GM19035 (cell line): Measurements from ENCODE around the gene TP73.
"Not testable (repeated sequence)": the region's sequence is repeated elsewhere in the genome, so short reads cannot be mapped to it uniquely, and the experiment has no call there.

Experiments
- ATAC-seq: cut with Tn5 transposase; IDR thresholded peaks from one replicate; pipeline ENCODE4 v1.9.1; 2021; ENCODE audit not compliant: unreplicated experiment

The TP73 gene

DNA sequence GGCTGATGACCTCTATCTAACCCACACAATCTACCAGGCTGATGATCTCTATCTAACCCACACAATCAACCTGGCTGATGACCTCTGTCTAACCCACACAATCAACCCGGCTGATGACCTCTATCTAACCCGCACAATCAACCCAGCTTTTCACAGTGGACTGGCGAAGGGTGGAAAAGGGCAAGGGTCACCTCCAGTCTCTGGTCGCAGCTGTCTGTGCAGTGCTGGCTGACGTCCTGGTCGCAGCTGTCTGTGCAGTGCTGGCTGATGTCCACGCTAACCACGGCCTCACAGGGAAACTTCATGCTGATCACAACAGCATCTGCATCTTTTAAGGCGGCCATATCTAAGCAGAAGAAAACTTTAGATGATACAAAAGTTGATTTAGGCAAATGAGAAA, 87.7 kb downstream of the TP73 start:
- ATAC-seq: no peak

DNA sequence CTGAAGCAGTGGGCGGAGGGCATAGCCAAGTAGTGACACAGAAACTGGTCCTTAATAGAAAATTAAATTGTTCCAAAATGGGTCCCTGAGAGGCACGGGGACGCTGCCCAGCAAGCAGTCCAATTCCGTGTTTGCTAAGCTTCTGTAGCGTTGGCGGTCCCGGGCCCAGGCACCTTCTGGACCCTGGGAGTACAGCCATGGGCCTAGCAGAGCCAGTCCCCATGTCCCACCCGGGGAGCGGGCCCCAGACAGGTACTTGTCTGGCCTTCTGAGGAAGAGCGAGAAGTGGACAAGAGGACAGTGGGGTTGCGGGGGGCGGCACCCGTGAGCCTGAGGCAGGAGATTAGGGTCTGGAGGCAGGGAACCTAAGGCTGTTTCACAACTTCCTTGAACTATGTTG, 88.4 kb downstream of the TP73 start:
- ATAC-seq: no peak

DNA sequence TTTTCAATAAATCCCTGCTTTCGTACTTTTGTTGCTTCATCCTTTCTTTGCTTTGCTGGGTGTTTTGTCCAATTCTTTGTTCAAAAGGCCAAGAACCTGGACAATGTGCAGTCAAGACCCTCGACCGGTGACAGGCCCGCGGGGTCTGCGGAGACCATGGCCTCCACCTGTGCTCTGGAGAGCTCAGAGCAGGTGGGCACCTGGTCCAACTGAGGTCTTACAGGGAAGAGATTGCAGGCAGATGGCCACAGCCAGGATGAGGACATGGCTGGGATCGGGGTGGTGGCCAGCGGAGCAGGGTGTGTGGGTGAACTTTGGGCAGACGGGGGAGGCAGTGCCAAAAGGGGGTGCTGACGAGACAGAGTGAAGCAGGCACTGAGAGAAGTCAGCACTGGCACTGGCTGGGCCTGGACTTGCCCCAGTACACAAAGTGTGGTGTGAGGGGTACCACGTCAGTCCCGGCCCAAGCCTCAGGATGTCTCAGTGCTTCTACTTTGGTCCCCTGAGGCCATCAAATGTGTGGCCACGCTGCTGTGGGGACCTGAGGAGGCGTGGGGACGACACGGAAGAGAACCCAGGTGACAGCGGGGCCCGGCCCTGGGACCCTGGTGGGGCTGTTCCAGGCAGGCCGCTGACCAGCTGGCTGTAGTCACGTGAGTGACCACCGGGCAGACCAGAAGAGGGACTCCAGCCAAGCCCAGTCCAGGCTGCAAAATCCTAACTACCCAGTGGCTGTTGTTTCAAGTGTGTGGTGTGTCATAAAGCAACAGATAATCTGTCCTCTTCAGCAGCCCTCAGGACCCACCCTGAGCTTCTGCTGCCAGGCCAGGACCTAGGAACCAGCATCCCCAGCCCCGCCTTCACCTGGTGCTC, 89.5 kb downstream of the TP73 start:
- ATAC-seq: no peak

DNA sequence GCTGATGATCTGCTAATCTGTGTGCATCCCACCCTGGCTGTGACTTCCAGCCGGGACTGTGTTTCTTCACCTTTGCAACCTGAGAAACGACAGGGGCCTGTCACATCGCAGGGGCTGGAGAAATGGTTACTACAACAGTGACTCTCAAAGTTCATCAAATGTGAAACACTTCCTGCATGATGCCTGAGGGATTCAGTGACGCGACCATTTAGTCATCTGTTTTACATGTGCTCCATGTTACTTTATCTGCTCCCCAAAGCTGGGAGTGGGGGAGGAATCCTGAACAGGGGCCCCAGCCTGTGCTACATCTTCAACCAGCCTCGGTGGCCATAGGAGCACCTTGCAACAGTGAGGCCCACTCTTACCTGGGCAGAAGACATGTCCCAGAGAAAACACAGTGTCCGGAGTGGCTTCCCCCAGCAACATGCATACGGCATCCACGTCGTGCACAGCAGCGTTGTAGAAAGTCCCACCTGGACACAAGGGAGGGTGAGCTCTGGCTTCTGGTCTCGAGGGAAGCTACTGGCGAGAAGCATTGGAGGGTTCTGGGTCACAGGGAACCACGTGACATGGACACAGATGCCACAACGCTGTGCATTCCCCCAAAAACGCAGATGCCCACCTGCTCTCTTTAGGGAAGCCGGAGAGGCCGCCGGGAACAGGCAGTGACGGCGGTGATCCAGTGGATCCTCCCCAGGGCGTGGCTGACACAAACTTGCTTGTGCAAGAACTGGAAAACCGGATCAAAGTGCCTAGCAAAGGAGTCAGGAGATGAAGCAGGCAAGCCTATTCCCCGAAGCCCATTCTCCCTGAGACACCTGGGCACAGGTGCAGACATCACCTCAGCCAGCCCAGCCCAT, 90.4 kb downstream of the TP73 start:
- ATAC-seq: no peak

DNA sequence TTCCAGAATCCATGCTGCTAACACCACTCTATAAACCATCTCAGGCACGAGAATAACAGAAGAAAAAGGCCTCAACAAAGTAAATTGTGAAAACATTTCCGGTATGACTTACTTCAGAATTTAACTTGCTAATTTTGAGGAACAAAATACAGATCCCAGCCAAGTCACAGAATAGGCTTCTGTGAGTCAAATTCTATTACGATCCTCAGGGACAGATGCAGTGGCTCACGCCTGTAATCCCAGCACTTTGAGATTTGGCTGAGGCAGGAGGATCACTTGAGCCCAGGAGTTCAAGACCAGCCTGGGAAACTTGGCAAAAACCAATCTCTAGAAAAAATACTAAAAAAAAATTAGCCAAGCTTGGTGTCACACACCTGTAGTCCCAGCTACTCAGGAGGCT, 91.1 kb downstream of the TP73 start:
- ATAC-seq: no peak

DNA sequence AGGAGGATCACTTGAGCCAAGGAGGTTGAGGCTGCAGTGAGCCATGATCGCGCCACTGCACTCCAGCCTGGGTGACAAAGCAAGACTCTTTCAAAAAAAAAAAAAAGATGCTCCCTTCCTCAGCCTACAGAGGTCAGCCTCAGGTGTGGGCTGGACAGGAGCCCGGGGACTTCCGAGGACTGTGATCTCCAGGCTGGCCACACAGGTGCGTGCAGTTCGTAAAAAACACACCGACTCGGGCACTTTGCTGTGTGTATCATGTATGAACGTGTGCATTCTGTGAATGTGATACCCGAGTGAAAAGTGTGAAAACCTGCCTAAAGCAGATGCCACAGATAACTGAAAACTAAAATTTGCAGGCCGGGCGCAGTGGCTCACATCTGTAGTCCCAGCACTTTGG, 91.5 kb downstream of the TP73 start:
- ATAC-seq: no peak

DNA sequence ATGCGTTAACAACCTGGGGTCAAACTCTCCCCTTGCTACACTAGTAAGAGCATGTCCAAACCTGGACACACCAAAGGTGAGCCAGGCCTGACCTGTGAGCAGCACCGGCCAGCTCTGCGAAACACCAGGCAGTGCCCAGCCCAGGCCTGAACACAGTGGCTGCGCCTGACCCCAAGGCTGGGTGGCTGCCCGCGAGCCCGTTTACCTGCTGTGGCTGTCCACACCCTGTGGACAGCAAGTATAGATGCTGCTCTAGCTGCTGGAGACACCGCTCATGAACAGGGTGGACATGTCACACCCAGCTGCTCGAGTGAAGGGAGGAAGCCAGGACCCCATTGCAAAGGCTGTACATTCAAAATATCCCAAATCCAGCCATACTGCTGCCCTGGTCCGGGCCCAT, 92.3 kb downstream of the TP73 start:
- no peak for ATAC-seq

DNA sequence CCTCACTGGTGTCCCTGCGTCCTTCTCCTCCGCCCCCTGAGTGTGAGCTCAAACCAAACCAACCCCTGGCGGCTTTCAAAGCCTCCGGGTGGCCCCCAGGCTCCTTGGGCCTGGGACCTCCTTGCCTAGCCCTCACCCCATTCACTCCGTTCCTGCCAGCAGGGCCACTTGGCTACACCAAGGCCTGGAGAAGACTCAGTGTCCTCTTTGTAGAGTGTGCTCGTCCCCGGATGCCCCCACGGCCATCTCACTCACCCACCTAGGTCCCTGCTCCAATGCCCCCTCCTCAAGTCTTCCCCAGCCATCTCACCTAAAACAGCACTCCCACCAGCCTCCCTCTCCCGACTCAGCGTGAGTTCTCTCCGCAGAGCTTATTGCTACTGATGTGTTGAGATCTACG, 92.8 kb downstream of the TP73 start:
- ATAC-seq: no peak

DNA sequence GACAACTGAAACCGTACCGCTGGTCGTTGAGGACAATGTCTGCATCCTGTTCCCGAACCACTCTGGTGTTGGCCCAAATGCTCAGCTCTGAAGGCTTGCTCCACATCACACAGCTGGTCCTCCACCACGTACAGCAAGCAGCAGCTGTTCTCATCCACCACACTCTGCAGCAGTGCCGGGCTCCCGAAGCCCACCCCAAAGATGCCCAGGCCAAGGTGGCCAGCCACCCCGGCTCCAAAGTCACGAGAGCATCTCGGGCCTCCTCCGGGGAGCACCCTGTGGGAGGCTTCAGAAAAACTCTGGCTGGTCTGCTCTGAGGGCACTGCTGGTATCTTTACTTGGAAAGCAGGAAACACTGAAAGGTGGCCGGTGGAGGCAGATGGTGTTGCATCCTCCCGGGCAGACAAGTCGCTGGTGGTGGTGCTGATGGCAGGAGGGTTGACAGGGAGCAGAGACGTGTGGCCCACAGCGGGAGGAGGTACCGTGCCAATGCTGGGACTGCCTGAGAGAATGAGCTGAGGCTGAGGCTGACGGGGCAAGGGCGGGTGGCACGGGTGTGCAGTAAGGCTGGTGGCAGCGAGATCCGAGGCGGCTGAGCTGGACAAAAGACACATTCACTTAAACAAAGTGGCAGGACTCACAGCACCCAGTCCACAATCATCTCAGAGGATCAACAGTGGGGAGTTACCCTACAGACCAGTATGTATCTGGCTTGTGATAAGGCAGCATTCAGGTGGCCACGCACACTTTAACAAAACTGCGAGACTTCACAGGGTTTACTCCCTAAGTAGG, 93.5 kb downstream of the TP73 start:
- no peak for ATAC-seq

DNA sequence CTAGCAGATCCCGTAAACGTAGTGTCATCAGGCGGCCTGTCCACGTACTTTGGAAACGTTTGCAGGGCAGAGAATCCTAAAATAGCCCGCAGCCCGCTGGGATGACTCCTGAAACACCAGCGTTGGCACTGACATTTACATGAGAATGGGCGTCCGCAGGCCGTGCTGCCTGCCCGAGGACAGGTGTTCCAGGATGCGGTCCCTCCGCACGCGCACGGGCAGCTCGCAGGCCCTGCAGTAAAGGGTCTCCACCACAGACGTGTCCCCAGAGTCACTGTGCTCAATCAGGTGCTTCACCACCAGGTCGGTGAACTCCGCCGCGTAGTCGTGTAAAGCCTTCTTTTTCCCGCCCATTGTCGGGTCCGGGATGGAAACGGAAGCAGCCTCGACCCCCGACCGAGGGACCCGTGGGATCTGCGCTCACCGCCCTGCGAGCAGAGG, 94.1 kb downstream of the TP73 start:
- no peak for ATAC-seq

DNA sequence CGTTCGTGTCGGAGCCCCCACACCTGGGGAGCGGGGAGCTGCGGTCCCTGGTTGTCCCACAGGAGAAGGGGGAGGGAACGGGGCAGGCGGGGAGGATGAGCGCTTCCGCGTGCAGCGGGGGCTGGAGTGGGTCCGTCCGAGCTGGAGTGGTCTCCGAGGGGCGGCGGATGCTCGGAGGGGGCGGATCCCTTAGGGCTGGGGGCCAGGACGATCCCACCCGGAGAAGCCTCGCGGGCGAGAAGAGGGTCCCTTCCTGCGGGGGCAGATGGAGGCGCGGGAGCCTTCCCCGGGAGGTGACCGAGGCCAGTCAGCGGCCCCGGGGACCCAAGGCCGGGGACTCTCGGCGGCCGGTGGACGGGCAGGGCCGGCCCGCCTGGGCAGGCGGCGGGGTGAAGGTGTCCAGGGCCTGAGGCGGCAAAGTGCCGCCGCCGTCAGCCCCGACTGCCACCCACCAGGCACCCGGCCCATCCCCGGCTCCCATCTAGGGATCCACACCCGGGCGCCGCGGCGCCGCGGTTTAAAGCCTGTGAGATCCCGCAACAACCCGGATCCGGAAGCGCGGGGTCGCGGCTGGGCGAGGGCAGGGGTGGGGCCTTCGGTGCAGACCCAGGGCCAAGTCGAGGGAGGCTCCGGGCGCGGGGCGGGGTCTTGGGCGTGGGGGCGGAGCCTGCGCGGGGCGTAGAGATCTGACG, 94.7 kb downstream of the TP73 start:
- ATAC-seq: peak; percentile 75

DNA sequence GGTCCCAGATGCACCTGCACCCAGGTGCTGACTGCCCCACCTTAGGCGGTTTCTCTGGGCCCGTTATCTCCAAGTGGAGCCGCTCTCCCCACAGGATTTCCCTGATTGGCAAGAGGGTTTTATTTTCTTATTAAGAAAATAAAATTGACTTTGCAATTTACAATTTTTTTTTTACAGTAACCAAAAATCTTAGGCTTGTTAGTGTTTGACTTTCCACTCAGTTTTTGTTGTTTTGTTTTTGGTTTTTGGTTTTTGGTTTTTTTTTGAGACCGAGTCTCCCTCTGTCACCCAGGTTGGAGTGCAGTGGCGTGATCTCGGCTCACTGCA, 95.2 kb downstream of the TP73 start:
- no peak for ATAC-seq

DNA sequence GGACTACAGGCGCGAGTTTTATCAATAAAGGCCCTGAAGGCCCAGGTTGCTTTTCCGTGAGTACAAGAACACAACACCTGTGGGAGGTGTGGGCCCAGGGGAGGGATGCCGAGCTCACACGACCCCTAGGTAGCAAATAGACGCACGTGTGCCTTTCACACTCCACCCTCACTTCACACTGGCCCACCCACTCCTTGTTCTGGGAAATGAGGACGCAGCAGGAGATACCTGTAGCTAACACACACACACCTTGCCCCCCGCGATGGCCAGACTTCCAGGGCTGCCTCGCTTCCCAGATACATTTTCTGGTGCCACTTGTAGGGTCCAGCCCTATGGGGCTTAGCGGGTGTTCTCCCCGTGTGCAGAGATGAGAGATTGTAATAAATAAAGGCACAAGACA, 95.6 kb downstream of the TP73 start:
- no peak for ATAC-seq

DNA sequence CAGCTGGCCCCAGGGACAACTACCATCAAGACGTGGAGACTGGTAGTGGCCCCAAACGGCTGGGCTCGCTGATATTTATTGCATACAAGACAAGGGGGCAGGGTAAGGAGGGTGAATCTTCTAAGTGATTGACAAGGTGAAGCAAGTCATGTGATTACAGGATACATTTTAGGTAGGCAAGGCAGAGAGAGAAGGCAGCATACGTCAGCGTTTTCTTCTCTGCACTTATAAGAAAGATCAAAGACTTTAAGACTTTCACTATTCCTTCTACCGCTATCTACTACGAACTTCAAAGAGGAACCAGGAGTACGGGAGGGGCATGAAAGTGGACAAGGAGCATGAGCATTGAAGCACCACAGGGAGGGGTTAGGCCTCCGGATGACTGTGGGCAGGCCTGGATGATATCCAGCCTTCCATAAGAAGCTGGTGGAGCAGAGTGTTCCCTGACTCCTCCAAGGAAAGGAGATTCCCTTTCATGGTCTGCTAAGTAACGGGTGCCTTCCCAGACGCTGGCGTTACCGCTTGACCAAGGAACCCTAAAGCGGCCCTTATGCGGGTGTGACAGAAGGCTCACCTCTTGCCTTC, 96.1 kb downstream of the TP73 start:
- not testable (repeated sequence) for ATAC-seq

DNA sequence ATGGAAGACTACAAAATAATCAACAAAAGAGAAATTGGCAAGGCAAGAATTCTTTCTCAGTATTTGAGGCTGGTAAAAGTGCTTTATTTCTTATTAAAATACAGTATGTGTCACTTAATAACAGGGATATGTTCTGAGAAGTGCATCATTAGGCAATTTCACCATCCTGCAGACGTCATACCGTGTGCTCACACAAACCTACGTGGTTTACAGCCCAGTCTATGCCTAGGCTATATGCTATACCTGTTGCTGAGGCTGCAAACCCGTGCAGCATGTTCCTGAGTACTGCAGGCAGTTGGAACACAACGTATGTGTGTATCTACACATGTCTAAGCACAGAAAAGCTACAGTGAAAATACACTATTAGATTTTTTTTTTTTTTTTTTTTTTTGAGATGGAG, 97.2 kb downstream of the TP73 start:
- no peak for ATAC-seq

DNA sequence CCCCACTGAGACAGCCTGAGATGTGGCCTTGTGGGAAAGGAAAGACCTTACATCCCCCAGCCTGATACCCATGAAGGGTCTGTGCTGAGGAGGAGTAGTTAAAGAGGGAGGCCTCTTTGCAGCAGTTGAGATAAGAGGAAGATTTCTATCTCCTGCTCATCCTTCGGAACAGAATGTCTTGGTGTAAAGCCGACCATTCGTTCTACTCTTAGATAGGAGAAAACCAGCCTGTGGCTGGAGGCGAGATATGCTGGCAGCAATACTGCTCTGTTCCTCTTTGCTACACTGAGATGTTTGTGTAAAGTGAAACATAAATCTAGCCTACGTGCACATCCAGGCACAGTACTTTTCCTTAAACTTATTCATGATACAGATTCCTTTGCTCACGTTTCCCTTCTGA, 98.4 kb downstream of the TP73 start:
- no peak for ATAC-seq

DNA sequence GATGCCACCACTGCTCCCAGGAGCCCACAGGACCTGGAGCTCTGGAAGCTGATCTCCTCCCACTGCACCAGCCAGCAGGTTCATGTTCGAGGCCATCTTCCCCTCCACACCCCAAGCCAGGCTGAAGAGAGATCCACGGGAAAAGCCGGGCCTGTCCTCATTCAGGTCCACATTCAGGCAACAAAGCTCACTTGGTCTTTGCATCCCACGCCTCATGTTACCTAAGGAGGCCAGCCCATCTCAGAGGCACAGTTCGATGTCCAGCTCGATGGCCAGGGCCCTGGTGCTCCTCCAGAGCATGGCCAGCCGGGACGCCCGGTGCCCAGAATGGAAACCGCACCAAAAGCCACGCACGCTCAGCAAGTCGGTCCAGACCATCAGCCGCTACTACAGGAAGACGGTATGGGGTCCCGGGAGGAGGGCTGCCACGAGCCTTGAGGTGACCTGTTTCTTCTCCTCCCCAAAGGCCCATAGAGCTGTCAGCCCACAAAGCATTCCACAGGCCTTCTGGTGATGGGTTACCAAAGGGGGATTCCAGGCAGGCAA, 100.2 kb downstream of the TP73 start, which contains the start of gene CCDC27:
TSS of gene CCDC27 (plus strand) at position 51 of the 546 bp plus-strand sequence. CDS start at position 83, 32 bp downstream.
- no peak for ATAC-seq

DNA sequence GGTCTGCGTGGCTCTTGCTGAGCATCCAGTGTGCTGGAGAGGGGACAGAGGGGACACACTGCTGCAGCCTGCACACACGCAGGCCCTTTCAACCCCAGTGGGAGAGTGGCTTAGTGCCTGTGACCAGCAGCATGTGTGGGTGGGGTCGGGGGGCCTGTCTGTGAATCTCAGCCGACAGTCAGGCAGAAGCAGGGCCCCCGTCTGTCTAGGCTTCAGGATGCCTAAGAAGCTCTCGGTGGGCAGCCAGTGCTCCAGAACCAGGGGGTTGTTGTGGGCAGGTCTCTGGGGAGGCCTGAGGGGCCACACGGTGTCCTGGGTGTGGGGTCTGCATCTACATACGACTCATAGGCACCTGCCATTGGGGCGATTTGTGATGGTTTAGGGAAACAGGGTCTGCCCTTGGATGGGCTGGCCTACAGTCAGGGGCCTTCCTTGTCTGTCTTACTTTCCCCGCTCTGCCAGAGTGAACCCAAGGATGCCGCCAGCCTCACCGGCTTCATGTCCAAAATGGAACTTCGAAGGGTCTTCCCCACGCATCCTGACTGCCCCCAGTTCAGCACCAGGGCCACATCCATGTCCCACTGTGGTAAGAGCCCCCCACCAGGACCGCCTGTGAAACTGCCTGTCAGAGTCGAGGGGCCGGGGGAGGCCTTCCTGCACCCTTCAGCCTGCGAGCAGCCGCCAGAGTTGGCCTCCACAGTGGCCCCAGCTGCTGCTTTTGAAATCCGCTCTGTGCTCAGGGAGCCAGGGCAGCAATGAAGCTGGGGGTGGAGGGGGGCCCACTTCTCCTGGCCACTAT, 101.5 kb downstream of the TP73 start:
- no peak for ATAC-seq

DNA sequence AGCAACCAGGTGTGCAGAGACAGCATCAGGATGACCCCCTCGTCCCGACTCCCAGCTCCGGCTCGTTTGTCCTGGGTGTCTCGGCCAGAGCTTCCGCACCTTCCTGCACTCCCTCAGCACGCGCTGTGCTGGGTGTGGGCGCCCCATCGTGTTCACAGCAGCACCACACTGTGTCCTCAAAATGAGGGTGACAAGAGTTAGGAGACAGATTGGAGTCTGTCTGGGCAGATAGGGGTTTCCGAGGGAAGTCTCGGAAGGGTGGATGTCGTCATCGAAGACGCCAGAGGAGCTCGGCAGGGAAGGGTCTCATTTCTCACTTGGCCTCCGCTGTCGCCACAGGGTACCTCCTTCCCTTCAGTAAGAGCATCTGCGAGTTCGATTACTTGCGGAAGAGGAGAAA, 104.1 kb downstream of the TP73 start:
- ATAC-seq: no peak
